NCI-H2107 (cell line): ENCODE results near the gene SLC44A1.

Source experiments
- DNase-seq: peaks from one replicate; lab custom pipeline; 2025; lab: John Stamatoyannopoulos, UW

Gene SLC44A1

DNA sequence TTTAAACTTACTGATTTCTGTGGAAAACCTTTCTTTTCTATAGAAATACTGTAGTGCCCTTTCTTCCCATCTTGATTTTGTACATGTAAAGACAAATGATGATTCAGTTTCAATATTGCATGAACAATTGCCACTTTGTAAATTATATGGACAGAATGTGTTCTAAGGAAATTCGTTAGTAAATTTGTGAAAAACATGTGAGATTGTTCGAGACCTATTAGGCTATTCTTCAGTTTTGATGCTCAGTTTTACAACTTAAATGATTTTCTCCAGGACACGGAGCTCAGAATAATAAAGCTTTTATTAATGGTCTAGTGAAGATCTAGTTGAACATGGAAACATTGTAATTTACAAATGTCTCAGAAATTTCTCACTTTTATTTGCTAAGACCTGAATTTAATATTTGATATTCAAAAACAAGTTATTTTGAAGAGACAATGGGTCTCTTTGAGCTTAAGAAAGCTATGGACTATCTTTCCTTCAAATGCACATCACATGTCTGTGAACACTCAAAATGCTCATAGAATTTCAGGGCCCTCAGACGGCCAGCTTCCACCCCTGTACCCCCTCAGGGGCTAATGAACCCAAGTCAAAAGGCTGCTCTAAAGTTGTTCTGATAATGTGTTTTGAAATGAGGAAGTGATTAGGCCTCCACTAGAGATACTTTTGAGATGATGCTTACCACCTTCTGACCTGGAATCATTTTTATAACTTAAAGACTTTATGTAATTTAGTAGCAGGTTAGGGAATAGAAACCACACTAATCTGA is 149.3 kb downstream of the SLC44A1 start:
- DNase-seq = no peak

DNA sequence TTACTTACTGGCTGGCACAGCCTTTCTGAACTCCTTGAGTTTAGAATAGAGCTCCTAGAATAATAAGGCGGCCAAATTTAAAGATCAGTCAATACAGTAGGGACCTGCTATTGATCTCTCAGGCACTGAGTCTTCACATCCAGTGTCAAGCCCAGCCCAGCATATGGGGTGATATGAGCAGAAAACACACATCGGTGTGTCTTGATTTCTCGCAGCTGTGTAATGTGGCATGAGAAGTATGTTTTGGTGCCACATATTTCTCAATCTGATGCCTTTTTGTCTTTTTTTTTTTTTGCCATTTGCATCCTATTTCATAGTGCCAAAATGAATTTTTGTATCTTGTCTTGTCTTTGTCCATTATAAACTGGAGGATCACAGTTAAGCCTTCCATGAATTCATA is 152.0 kb downstream of the SLC44A1 start:
- DNase-seq = no peak

DNA sequence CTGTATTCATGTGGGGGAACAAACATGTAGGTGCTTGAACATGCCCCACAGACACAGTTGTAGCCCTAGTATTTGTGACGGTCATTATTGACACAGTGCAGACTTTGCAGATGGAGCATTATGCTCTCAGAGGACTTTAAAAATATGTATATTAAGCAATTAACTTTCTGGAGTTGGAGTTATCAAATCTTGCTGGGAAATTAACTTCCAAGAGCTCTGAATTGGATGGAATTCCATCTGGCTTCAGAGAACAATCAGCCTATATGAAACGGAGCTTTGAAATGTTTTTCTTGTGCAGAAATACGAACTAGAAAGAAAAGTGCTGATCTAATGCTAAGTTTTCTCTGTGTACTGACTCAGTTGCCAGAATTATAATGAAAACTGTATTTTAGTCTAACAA is 152.4 kb downstream of the SLC44A1 start:
- DNase-seq = no peak

DNA sequence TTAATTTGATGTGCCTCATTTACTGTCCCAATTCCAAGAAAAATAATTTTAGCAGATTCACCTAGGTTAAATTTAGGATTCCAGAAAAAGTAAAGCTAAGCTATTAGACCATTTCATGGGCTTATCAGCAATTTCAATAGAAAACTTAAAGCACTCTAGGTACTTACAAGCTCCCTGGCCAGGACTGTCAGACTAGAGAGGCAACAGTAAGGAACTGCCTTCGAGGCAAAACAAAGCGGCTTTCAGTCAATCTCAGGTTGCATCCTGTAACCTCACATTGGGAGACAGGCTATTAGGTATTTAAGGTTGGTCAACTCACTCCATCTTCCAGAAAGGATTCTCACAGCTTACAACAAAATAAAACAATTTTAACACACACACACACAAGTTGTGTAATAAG is 154.7 kb downstream of the SLC44A1 start:
- DNase-seq = no peak

DNA sequence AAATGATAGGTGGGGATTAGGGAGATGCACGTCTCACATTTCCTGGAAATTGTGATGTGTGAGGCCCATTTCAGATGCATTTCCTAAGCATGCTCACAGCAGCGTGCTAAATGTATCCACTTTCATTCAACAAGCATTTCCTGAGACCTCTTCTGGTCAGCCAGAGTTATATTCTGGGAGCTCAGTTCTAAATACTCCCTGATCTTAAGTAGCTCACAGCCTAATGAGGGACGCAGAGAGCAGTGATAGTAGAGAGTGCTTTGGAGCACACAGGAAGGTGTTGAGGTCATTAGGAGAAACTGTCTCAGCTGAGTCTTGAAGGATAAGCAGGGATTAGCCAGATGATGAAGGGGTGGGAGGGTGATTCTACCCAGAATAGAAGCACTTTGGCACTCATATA is 157.2 kb downstream of the SLC44A1 start:
- no peak for DNase-seq

DNA sequence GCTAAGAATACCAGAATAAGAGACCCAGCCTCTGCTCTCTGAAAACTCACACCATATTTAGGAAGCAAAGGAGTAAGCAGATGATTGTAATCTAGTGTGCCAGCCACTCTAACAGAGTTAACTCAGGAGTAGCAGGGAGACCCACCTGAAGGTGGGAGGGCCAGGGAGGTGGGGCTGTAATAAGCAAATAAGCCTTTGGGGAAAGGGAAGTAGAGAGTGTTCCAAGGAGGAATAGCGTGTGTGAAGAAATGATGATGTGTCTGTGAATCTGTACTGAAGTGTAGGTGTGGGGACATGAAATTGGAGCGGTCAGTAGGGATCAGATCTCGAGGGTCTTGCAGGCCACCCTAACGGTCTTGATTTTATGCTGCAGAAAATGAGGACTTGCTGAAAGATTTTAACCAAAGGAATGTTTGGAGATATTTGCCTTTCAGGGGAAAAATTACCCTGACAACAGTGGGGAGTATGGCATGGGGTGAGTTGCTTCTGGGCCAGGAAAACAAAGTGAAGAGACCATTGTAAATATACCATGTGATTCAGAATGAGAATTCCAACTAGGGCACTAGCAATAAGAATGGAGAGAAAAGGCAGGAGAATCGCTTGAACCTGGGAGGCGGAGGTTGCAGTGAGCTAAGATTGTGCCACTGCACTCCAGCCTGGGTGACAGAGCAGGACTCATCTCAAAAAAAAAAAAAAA is 159.2 kb downstream of the SLC44A1 start:
- no peak for DNase-seq

DNA sequence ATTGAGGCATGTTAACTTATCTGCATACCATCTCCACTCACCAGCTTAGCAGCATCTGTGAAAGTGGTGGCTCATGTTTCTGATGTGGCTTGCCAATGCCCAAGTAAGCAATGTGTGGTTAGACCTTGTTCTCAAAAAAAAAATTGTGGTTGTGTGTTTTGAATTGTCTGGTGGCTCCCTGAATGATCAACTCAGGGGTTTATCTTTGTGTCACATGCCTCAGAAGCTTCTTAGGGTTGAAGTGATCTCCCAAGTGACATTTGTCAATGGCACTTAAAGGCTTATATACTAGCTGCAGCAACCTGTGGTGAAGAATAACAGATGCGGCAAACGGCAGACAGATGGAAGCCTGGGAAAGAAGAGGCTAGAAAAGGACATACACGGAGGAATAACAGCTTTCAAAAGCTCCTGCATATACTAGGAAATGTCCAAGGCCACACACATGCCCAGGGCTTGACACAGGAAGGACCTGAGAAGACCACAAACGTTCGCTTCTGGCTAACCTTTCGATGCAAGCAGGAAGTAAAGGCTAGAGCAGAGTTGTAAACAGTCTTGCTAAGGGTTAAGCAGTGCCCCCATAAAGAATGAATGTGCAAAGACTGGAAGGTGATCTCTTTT is 161.2 kb downstream of the SLC44A1 start:
- DNase-seq = peak; percentile 38

DNA sequence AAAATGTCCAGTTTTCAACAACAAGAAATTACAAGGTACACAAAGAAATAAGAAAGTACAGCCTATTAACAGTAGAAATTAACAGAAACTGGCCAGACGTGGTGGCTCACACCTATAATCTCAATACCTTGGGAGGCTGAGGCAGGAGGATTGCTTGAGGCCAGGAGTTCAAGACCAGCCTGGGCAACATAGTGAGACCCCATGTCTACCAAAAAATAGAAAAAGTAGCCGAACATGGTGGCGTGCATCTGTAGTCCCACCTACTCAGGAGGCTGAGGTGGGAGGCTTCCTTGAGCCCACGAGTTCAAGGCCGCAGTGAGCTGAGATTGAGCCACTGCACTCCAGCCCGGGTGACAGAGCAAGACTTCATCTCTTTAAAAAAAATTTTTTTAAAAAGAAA is 161.9 kb downstream of the SLC44A1 start:
- no peak for DNase-seq

DNA sequence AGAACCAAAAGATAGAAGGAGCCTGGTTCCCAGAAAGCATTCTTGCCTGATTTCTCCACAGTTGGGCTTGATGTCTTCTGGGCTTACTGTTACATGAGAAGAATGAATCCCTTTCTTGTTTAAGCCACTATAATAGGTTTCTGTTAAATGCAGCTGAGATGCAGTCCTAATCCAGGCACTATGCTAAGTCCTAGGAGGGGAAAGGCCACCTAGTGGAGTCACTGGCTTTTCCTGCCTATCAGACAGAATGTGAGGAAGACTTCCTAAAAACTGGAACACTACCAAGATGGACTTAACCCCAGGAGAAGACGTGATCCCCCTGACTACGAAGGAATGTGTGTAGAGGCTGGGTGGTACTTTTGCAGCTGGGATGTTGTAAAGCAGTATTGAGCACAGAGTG is 169.1 kb downstream of the SLC44A1 start:
- DNase-seq = no peak

DNA sequence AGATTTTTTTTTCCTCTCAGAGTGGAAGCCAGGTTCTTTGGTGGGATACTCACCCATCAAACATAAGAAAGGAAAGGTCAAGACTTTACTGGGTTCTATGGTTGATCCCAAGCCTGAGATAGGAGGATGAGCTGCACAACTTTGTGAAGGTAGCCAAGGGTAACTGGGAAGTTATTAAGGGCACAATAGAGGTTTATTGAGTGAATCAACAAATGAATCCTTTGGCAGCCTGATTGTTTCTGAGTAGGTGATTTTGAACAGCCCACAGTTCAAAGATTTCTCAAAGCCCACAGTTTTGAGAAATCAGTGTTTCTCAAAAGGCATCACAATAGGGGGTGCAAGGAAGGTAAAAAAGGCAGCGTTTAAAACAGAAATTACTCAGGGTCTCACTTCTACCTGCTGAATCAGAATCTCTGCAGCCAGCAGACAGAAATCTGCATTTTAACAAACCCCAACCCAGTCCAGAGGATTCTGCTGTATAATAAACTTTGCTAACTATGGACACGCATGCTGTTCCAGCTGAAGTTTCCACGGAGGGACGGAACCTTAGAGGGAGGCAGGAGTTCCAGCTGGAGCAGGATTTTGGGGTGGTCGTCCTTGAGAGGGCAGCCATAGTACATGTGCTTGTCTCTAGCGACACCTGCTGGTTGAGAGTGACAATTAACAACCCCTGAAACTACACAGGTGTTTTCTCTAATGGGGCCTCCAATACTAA is 170.7 kb downstream of the SLC44A1 start:
- DNase-seq = peak; percentile 35

DNA sequence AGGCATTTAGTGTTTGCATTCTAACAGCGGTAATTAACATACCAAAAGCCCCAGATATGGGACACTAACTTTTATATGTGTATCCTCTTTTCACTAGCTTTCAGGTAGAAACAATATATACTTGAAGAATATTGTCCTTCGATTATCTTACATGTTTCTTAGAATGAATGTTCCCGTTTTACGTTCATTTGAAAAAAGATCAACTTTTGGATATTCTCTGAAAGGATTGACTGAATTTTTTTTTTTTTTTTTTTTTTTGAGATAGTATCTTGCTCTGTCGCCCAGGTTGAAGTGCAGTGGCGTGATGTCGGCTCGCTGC is 171.2 kb downstream of the SLC44A1 start:
- no peak for DNase-seq

DNA sequence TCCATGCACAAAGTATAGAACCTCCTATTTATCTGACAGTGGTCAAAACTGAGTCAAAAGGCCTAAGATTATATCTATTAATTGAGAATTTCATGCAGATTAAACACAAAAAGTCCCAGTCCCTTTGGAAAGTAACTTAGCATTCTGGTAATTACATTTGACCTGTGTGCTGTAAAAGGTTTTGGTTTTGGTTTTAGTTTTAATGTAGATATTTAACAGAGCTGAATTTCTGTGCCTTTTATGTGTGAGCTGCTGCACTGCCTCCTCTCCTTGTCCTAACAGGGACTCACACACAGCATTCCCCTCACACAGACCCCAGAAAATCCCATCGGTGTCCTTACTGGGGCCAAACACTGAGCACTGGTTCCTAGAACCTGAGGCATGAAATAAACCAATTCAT is 172.4 kb downstream of the SLC44A1 start:
- no peak for DNase-seq

DNA sequence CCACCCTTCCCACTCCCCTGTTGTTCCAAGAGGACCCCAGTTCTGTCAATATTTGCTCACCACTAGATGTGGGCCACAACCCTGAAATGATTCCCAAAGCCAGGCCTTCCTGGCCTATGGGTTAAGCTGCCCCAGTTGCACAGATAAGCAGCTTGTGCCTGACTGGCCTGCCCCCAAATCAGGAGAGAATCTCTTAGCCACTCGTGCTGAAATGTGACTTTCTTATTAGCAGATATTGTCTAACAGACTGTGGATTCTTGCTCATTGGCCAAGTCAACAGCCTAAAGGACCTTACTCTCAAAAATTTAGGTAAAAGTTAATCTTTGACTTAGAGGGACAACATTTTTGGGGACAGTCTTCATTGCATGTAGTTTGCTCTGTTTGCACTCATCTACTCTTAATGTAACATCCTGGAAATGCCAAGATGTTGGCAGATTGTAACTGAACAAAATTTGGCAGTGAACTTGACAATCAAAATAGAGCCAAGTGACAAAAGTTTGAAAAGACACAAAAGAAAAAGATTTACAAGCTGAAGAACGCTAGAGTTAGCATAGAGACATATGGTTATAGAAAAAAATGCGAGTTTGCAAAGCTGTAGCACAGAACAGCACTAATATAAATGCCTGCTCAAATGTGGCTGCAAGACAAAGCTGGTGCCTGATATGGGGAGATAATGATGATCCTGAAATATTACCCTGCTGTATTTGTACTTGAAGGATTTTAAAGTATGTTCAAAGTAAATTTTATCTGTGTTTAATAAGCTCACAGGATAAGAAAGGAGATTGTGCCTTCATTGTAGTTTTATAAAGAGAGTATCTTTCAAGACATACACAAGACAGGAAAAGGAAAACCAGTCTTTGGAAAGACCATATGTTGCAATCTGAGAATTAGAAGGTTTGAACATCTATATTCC is 174.4 kb downstream of the SLC44A1 start:
- DNase-seq = no peak

DNA sequence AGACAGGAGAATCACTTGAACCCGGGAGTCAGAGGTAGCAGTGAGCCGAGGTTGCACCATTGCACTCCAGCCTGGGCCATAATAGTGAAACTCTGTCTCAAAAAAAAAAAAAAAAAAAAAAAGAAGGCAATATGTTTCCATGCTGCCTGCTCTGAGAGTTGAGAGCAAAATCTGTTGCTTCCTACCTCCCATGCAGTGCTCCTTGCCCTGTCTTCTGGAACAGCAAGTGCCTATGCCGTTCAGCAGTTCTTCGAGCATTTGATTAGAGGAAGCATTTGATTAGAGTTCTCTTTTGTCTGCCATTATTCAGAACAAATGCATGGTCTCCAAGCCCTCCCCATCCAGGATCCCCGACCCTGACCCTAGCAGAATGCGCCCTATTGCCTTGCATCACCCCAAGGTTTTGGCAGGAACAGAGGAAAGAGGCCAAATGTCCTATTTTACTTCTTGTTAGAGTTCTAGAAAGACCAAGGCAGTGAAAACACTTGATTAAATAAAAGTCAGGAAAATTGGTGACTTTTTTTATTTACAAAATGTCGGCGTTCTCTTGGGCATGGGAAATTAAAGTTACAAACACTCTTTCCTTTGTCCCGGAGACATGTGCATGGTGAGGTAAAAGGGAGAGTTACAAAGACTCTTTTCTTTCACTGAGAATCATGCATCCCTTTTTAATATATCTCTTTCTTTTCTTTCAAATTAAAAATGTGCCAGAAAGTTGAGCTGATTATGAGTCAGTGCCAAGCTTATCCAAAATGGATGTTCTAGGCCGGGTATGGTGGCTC is 175.6 kb downstream of the SLC44A1 start:
- no peak for DNase-seq

DNA sequence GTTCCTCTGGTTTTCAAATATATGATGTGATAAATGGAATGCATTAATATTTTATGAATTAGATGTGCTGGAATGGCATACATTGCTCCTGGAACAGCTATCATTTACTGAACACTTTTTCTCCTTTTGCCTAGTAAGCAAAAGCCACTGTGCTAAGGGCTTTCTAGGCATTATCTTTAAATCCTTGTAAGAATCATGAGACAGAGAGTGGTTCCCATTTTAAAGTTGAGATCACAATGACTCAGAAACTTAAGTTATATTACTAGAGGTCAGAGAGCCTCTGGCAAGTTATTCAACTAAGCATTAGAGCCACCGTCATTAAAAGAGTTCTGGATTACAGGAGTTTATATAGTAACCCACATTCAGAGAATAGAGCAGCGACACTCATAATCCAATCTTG is 176.7 kb downstream of the SLC44A1 start:
- DNase-seq = no peak

DNA sequence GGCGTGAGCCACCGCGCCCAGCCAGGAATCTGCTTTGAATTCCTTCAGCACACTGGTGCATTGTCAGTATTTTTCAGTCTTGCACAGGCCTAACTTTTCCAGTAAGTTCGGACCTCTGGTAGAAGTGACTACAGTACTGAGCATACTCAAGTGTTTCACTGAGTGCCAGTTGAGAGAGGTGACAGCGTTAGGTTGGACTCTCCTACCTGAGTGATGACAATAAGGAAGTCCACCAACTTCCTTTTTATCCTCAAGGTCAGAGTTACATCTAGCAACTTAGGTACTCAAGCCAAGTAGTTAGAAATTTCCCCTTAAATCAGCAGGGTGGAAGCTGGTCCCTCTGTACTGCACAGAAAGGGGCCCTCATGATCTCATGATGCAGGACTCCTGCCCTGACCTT is 177.4 kb downstream of the SLC44A1 start:
- no peak for DNase-seq

DNA sequence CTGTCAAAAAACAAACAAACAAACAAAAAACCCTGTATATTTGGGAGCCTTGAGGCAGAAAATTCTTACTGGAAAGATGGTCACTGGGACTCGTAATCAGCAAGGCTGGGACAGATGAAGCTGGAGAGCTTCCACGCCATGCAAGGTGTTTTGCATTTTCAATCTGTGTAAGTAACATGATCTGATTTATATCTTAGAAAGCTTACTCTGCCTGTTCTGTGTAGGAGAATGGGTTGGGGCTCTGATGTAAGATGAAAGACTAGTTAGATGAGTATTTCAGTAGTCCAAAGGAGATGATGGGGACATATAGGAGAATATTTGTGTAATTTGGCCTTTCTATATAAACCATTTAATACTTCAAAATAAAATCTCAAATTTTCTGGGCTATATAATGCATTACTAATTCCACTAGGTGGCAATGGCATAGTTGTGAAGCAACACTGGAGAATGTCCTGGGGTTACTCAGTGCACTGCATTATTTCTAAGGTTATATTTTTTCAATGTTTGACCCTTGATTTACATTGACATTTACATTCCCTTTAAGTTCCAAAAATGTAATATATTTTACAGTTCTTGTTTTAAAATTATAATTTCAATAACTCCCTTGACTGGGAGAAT is 181.5 kb downstream of the SLC44A1 start:
- DNase-seq = no peak

DNA sequence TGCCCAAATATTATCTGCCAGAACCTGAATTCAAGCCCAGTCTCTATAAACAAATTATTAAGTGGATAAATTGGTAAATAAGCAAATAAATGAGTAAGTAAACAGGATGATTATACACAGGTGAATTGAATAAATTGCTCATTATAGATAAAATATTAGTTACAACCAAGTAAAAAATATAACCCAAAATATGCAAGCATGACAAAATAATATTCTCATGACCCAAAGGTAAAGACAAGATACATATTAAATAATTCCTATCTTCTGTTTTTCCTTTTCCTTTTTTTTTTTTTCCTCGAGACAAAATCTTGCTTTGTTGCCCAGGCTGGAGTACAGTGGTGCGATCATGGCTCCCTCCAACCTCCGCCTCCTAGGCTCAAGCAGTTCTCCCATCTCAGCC is 182.2 kb downstream of the SLC44A1 start:
- DNase-seq = no peak

DNA sequence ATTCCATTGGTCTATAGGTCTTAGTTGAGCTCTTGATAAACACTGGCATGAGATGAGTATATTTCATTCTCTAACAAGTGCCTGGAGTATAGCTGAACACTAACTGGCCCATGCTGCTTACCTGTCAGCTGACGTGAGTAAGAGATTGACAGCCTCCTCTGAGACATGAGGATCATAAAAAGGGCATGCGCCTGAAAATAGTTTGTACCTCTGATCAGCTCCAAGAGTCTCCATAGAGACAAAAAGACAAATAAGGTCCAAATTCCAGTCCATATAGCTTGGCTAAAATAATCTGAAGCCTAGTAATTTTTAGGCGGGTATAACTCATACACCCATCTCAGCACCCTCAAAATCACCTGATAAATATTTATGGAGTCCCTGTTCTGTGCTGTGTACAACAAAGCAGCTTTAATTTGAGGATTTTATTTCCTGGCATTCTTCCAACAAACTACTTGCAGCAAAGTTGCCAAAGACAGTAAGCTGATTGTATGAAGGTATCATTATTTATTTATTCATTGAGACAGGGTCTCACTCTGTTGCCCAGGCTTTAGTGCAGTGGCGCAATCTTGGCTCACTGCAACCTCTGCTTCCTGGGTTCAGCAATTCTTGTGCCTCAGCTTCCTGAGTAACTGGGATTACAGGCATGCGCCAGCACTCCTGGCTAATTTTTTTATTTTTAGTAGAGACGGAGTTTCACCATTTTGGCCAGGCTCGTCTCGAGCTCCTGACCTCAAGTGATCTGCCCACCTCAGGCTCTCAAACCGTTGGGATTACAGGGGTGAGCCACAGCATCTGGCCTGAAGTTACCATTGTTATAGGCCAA is 187.2 kb downstream of the SLC44A1 start:
- no peak for DNase-seq
